Stimulated activated naive CD8-positive, alpha-beta T cell treated with anti-CD3 and anti-CD28 coated beads, Interleukin-15, Interleukin-2, amounts not matched to agents 100 ng/mL and 50 ng/mL, for 24 hours (primary cell): ENCODE data around the gene COL4A1.

Experiments
- H3K27ac Mint-ChIP-seq: one replicate; pipeline ENCODE4 v1.8.0; 2021; ENCODE audit warnings: mild to moderate bottlenecking, mixed read lengths
- H3K27me3 Mint-ChIP-seq: one replicate; pipeline ENCODE4 v1.8.0; 2021; ENCODE audit warnings: mixed read lengths
- H3K36me3 Mint-ChIP-seq: one replicate; pipeline ENCODE4 v1.8.0; 2021; ENCODE audit warnings: low read depth, mixed read lengths
- H3K4me1 Mint-ChIP-seq: one replicate; pipeline ENCODE4 v1.8.0; 2021; ENCODE audit warnings: low read depth, mixed read lengths
- H3K4me3 Mint-ChIP-seq: one replicate; pipeline ENCODE4 v1.8.0; 2021; ENCODE audit warnings: mild to moderate bottlenecking, mixed read lengths
- H3K9me3 Mint-ChIP-seq: one replicate; pipeline ENCODE4 v1.8.0; 2021; ENCODE audit warnings: mixed read lengths

COL4A1 gene

GRCh38 chr13:110138700-110139036 lies 168.3 kb downstream of the COL4A1 start:
- Mint-ChIP-seq H3K27ac (no peak overlapping the region), H3K4me1 (peaks cover 12% of the 10 kb centered on the region), H3K4me3 (peak overlapping the region; percentile 21), H3K36me3 (no peaks in the 10 kb centered on the region), H3K9me3 (peaks cover 10% of the 10 kb centered on the region), H3K27me3 (peaks cover 51% of the 10 kb centered on the region)

GRCh38 chr13:110138010-110138699 lies 168.8 kb downstream of the COL4A1 start:
- peak overlapping the region; percentile 77 for H3K27ac Mint-ChIP-seq
- H3K4me3 Mint-ChIP-seq = peak overlapping the region; percentile 76
- H3K27me3 Mint-ChIP-seq = peaks cover 51% of the 10 kb centered on the region
- H3K36me3 Mint-ChIP-seq = no peaks in the 10 kb centered on the region
- peaks cover 10% of the 10 kb centered on the region for H3K9me3 Mint-ChIP-seq
- peaks cover 12% of the 10 kb centered on the region for H3K4me1 Mint-ChIP-seq

- H3K4me1 Mint-ChIP-seq = peaks cover 12% of the 10 kb centered on the region
- peak overlapping the region; percentile 77 for H3K27ac Mint-ChIP-seq
- H3K36me3 Mint-ChIP-seq = no peaks in the 10 kb centered on the region
- H3K4me3 Mint-ChIP-seq = peak overlapping the region; percentile 76
- H3K27me3 Mint-ChIP-seq = peaks cover 46% of the 10 kb centered on the region
- H3K9me3 Mint-ChIP-seq = peaks cover 5% of the 10 kb centered on the region
Measured at GRCh38 chr13:110137680-110138009, 169.3 kb downstream of the COL4A1 start.

- H3K4me1 Mint-ChIP-seq = peaks cover 12% of the 10 kb centered on the region
- peaks cover 3% of the 10 kb centered on the region for H3K9me3 Mint-ChIP-seq
- no peaks in the 10 kb centered on the region for H3K36me3 Mint-ChIP-seq
- peak overlapping the region; percentile 76 for H3K4me3 Mint-ChIP-seq
- H3K27me3 Mint-ChIP-seq = peaks cover 39% of the 10 kb centered on the region
- no peak overlapping the region for H3K27ac Mint-ChIP-seq
Measured at GRCh38 chr13:110136660-110137585, 170.0 kb downstream of the COL4A1 start.

- Mint-ChIP-seq H3K4me1 (peaks cover 12% of the 10 kb centered on the region), H3K4me3 (no peak overlapping the region), H3K27ac (peak overlapping the region; percentile 66), H3K27me3 (peaks cover 37% of the 10 kb centered on the region), H3K9me3 (no peaks in the 10 kb centered on the region), H3K36me3 (no peaks in the 10 kb centered on the region)
Measured at GRCh38 chr13:110135977-110136597, 170.9 kb downstream of the COL4A1 start.

GRCh38 chr13:110134801-110135200 lies 172.2 kb downstream of the COL4A1 start:
- H3K9me3 Mint-ChIP-seq = no peaks in the 10 kb centered on the region
- no peaks in the 10 kb centered on the region for H3K36me3 Mint-ChIP-seq
- H3K4me3 Mint-ChIP-seq = no peak overlapping the region
- peaks cover 12% of the 10 kb centered on the region for H3K4me1 Mint-ChIP-seq
- no peak overlapping the region for H3K27ac Mint-ChIP-seq
- H3K27me3 Mint-ChIP-seq = peaks cover 34% of the 10 kb centered on the region

- no peaks in the 10 kb centered on the region for H3K36me3 Mint-ChIP-seq
- peaks cover 27% of the 10 kb centered on the region for H3K27me3 Mint-ChIP-seq
- peaks cover 12% of the 10 kb centered on the region for H3K4me1 Mint-ChIP-seq
- no peak overlapping the region for H3K27ac Mint-ChIP-seq
- no peaks in the 10 kb centered on the region for H3K9me3 Mint-ChIP-seq
- no peak overlapping the region for H3K4me3 Mint-ChIP-seq
Measured at GRCh38 chr13:110133425-110134235, 173.3 kb downstream of the COL4A1 start.

GRCh38 chr13:110132225-110132982 lies 174.6 kb downstream of the COL4A1 start:
- peaks cover 4% of the 10 kb centered on the region for H3K4me1 Mint-ChIP-seq
- peaks cover 29% of the 10 kb centered on the region for H3K27me3 Mint-ChIP-seq
- no peak overlapping the region for H3K27ac Mint-ChIP-seq

GRCh38 chr13:110131424-110131823 lies 175.5 kb downstream of the COL4A1 start:
- Mint-ChIP-seq H3K9me3 (no peaks in the 10 kb centered on the region), H3K4me3 (no peak overlapping the region), H3K27me3 (peaks cover 36% of the 10 kb centered on the region), H3K36me3 (no peaks in the 10 kb centered on the region), H3K4me1 (no peaks in the 10 kb centered on the region), H3K27ac (no peak overlapping the region)

More at GRCh38 chr13:110132225-110132982, 174.6 kb downstream of the COL4A1 start:
- Mint-ChIP-seq H3K36me3 (no peaks in the 10 kb centered on the region), H3K4me3 (no peak overlapping the region), H3K9me3 (no peaks in the 10 kb centered on the region)

GRCh38 chr13:110130431-110130830 lies 176.5 kb downstream of the COL4A1 start:
- Mint-ChIP-seq H3K27me3 (peaks cover 32% of the 10 kb centered on the region), H3K9me3 (no peaks in the 10 kb centered on the region), H3K4me3 (no peak overlapping the region), H3K27ac (no peak overlapping the region), H3K36me3 (no peaks in the 10 kb centered on the region), H3K4me1 (no peaks in the 10 kb centered on the region)

GRCh38 chr13:110129539-110130186 lies 177.3 kb downstream of the COL4A1 start:
- Mint-ChIP-seq H3K4me3 (no peak overlapping the region), H3K9me3 (no peaks in the 10 kb centered on the region), H3K27me3 (peaks cover 29% of the 10 kb centered on the region)

GRCh38 chr13:110129076-110129475 lies 177.9 kb downstream of the COL4A1 start:
- Mint-ChIP-seq H3K9me3 (no peaks in the 10 kb centered on the region), H3K27ac (no peak overlapping the region), H3K36me3 (no peaks in the 10 kb centered on the region), H3K4me1 (no peaks in the 10 kb centered on the region), H3K27me3 (peaks cover 27% of the 10 kb centered on the region), H3K4me3 (no peak overlapping the region)

More at GRCh38 chr13:110129539-110130186, 177.3 kb downstream of the COL4A1 start:
- Mint-ChIP-seq H3K27ac (no peak overlapping the region), H3K4me1 (no peaks in the 10 kb centered on the region), H3K36me3 (no peaks in the 10 kb centered on the region)

GRCh38 chr13:110128546-110128945 lies 178.4 kb downstream of the COL4A1 start:
- peaks cover 30% of the 10 kb centered on the region for H3K27me3 Mint-ChIP-seq

More at GRCh38 chr13:110128546-110128945, 178.4 kb downstream of the COL4A1 start:
- H3K4me3 Mint-ChIP-seq = no peak overlapping the region
- no peaks in the 10 kb centered on the region for H3K4me1 Mint-ChIP-seq
- H3K9me3 Mint-ChIP-seq = no peaks in the 10 kb centered on the region
- no peak overlapping the region for H3K27ac Mint-ChIP-seq
- H3K36me3 Mint-ChIP-seq = no peaks in the 10 kb centered on the region
